H1 (cell line): ENCODE results near the gene XKR7. TPM values are rescaled to one million over a fixed set of nuclear protein-coding genes. Genes with fewer than 3 reads are reported as not detected.

Experiments used
- CTCF ChIA-PET: fragments of 300-600 bp; sonication (Branson Sonifier 250); formaldehyde crosslinking; loops from one replicate; lab custom pipeline; 2021; ENCODE audit not compliant: partially characterized antibody; lab: Charles Lee
- POLR2A ChIA-PET: fragments of 300-600 bp; sonication (Branson Sonifier 250); formaldehyde crosslinking; loops from one replicate; lab custom pipeline; 2021; ENCODE audit warnings: inconsistent platforms; ENCODE audit not compliant: partially characterized antibody; lab: Charles Lee
- DNase-seq, 2 experiments: peaks; one replicate each; pipeline versions ENCODE4 v3.0.0 to v3.0.0-alpha.2; 2010 to 2022; ENCODE audit warnings: low spot score in 2 of 2, low read depth in 1 of 2, mixed read lengths in 1 of 2
- FAIRE-seq: peaks from 2 replicates; lab custom pipeline; 2011; peaks lifted over from hg19 to GRCh38; lab: Jason Lieb, UNC
- H2AFZ ChIP-seq: 2 replicates; pipeline ENCODE4 v1.8.1; 2012; ENCODE audit warnings: low read length, inconsistent platforms
- H2AK5ac ChIP-seq: 2 replicates; pipeline ENCODE4 v1.6.1; 2013; ENCODE audit warnings: low read depth, low read length
- H2BK120ac ChIP-seq: replicated peaks from 2 replicates; pipeline ENCODE3; 2013; ENCODE audit warnings: low read depth, low read length, inconsistent platforms
- H2BK12ac ChIP-seq: 2 replicates; pipeline ENCODE4 v1.6.1; 2013; ENCODE audit warnings: low read depth, low read length
- H2BK15ac ChIP-seq: 2 replicates; pipeline ENCODE4 v1.6.1; 2013; ENCODE audit warnings: low read length
- H2BK20ac ChIP-seq: 2 replicates; pipeline ENCODE4 v1.6.1; 2013; ENCODE audit warnings: low read length
- H2BK5ac ChIP-seq: 2 replicates; pipeline ENCODE4 v1.6.1; 2013; ENCODE audit warnings: low read depth, low read length
- H3K14ac ChIP-seq: 2 replicates; pipeline ENCODE4 v1.6.1; 2013; ENCODE audit warnings: inconsistent platforms; ENCODE audit not compliant: insufficient read length
- H3K18ac ChIP-seq: 2 replicates; pipeline ENCODE4 v1.6.1; 2013; ENCODE audit warnings: low read length; ENCODE audit errors: extremely low read depth
- H3K23ac ChIP-seq: 2 replicates; pipeline ENCODE4 v1.6.1; 2013; ENCODE audit warnings: inconsistent platforms; ENCODE audit not compliant: insufficient read length
- H3K23me2 ChIP-seq: 2 replicates; pipeline ENCODE4 v1.6.1; 2013; ENCODE audit warnings: low read depth, low read length
- H3K27ac ChIP-seq: 2 replicates; pipeline ENCODE4 v1.6.1; 2011; ENCODE audit warnings: low read depth, low read length, inconsistent platforms
- H3K27me3 ChIP-seq, 4 experiments: replicated peaks in 1 of 4; 1 replicate in 1 of 4; 2 replicates in 3 of 4; pipeline versions ENCODE4 v1.6.1 to v1.8.1; 2011 to 2013; ENCODE audit warnings: low read length in 3 of 4, mild to moderate bottlenecking in 3 of 4, inconsistent platforms in 2 of 4, mixed read lengths in 2 of 4, moderate library complexity in 1 of 4; ENCODE audit not compliant: control insufficient read depth in 3 of 4, insufficient read depth in 3 of 4; ENCODE audit errors: extremely low read depth in 1 of 4
- H3K36me3 ChIP-seq, 4 experiments: 2 replicates each; pipeline versions ENCODE4 v1.6.1 to v1.8.1; 2011 to 2013; ENCODE audit warnings: mild to moderate bottlenecking in 4 of 4, low read length in 3 of 4, moderate library complexity in 2 of 4, control low read depth in 1 of 4, inconsistent platforms in 1 of 4; ENCODE audit not compliant: insufficient read depth in 4 of 4, control insufficient read depth in 2 of 4
- H3K4ac ChIP-seq: replicated peaks from 2 replicates; pipeline ENCODE3; 2013; ENCODE audit warnings: low read length, low read depth, mixed read lengths, inconsistent platforms; ENCODE audit not compliant: insufficient read length
- H3K4me1 ChIP-seq, 4 experiments: replicated peaks in 1 of 4; 1 replicate in 1 of 4; 2 replicates in 3 of 4; pipeline versions ENCODE4 v1.6.1 to v1.8.1; 2011 to 2013; ENCODE audit warnings: low read length in 3 of 4, inconsistent platforms in 2 of 4, mixed read lengths in 1 of 4; ENCODE audit not compliant: insufficient read depth in 4 of 4, control insufficient read depth in 3 of 4
- H3K4me2 ChIP-seq, 2 experiments: 2 replicates each; pipeline versions ENCODE4 v1.6.1 to v1.8.1; 2011 to 2013; ENCODE audit warnings: low read depth in 2 of 2, low read length in 2 of 2, control low read depth in 1 of 2, inconsistent platforms in 1 of 2, mild to moderate bottlenecking in 1 of 2; ENCODE audit not compliant: insufficient read depth in 1 of 2
- H3K4me3 ChIP-seq, 4 experiments: fragments of 200-600, 300-600 bp in 1 of 4; sonication (generic), shearing (Covaris generic), sonication (Bioruptor Twin) in 1 of 4; 2 replicates each; pipeline versions ENCODE4 v1.5.1 to v1.8.1; 2011 to 2016; ENCODE audit warnings: low read length in 4 of 4, low read depth in 3 of 4, control low read depth in 2 of 4, inconsistent platforms in 2 of 4, mild to moderate bottlenecking in 2 of 4, mixed read lengths in 1 of 4, moderate library complexity in 1 of 4; ENCODE audit not compliant: insufficient read depth in 2 of 4; ENCODE audit errors: extremely low read depth in 1 of 4
- H3K56ac ChIP-seq: replicated peaks from 2 replicates; pipeline ENCODE3; 2013; ENCODE audit warnings: low read depth, mild to moderate bottlenecking, mixed read lengths, low read length, inconsistent platforms; ENCODE audit not compliant: insufficient read length
- H3K79me1 ChIP-seq: 2 replicates; pipeline ENCODE4 v1.6.1; 2013; ENCODE audit warnings: low read depth, low read length, control low read depth
- H3K79me2 ChIP-seq, 2 experiments: 2 replicates each; pipeline versions ENCODE4 v1.6.1 to v1.8.1; 2012 to 2013; ENCODE audit warnings: low read length in 2 of 2, mild to moderate bottlenecking in 2 of 2, inconsistent platforms in 1 of 2; ENCODE audit not compliant: insufficient read depth in 2 of 2, control insufficient read depth in 1 of 2
- H3K9ac ChIP-seq, 4 experiments: replicated peaks in 1 of 4; 1 replicate in 1 of 4; 2 replicates in 3 of 4; pipeline versions ENCODE4 v1.6.1 to v1.8.1; 2011 to 2013; ENCODE audit warnings: low read depth in 3 of 4, low read length in 3 of 4, control low read depth in 2 of 4, mild to moderate bottlenecking in 2 of 4, moderate library complexity in 2 of 4, inconsistent platforms in 1 of 4; ENCODE audit errors: extremely low read depth in 1 of 4
- H3K9me3 ChIP-seq, 2 experiments: 2 replicates each; pipeline versions ENCODE4 v1.6.1 to v1.8.1; 2012 to 2013; ENCODE audit warnings: mild to moderate bottlenecking in 2 of 2, moderate library complexity in 2 of 2, control low read depth in 1 of 2, inconsistent platforms in 1 of 2, low read depth in 1 of 2, low read length in 1 of 2, mixed read lengths in 1 of 2; ENCODE audit not compliant: insufficient read depth in 2 of 2
- H4K20me1 ChIP-seq, 2 experiments: replicated peaks in 1 of 2; 2 replicates each; pipeline versions ENCODE3 to v1.8.1; 2011 to 2013; ENCODE audit warnings: inconsistent platforms in 2 of 2, low read length in 2 of 2, mild to moderate bottlenecking in 1 of 2; ENCODE audit not compliant: insufficient read depth in 2 of 2, control insufficient read depth in 1 of 2
- H4K5ac ChIP-seq: 2 replicates; pipeline ENCODE4 v1.6.1; 2013; ENCODE audit warnings: low read length, low read depth, mixed read lengths, inconsistent platforms; ENCODE audit not compliant: insufficient read length
- H4K8ac ChIP-seq: 2 replicates; pipeline ENCODE4 v1.8.0; 2013; ENCODE audit warnings: mild to moderate bottlenecking, moderate library complexity, low read length, inconsistent platforms; ENCODE audit not compliant: insufficient read depth; ENCODE audit errors: extremely low read depth
- H4K91ac ChIP-seq: replicated peaks from 2 replicates; pipeline ENCODE3; 2013; ENCODE audit warnings: low read length, mixed read lengths, inconsistent platforms; ENCODE audit not compliant: insufficient read length
- BACH1 ChIP-seq: IDR thresholded peaks from 2 replicates; pipeline ENCODE4 v1.6.1; 2012; ENCODE audit warnings: low read length, improper control_type of control experiment
- BCL11A ChIP-seq, 2 experiments: IDR thresholded peaks; one replicate each; pipeline ENCODE4 v1.6.1; 2011; ENCODE audit warnings: low read depth in 2 of 2, low read length in 2 of 2, mild to moderate bottlenecking in 2 of 2
- EGR1 ChIP-seq: IDR thresholded peaks from 2 replicates; pipeline ENCODE4 v1.6.1; 2011; ENCODE audit warnings: low read depth, low read length, borderline replicate concordance
- RXRA ChIP-seq: IDR thresholded peaks from 2 replicates; pipeline ENCODE4 v1.6.1; 2011; ENCODE audit warnings: low read depth, mild to moderate bottlenecking, low read length, moderate library complexity; ENCODE audit not compliant: insufficient read depth
- SIRT6 ChIP-seq: IDR thresholded peaks from one replicate; pipeline ENCODE4 v1.7.1; 2012; ENCODE audit warnings: low read length, inconsistent platforms
- WGBS, 2 experiments: shearing (Covaris generic) in 1 of 2; methylation state at CpG; one replicate each; pipeline versions ENCODE4 v1.1.6 to v1.1.7; 2013 to 2015; ENCODE audit warnings: low lambda C conversion rate in 2 of 2, mixed read lengths in 2 of 2, inconsistent platforms in 1 of 2, low coverage in 1 of 2, missing lambda C conversion rate in 1 of 2; ENCODE audit not compliant: insufficient replicate concordance in 2 of 2, insufficient coverage in 1 of 2, insufficient read length in 1 of 2; ENCODE audit errors: extremely low coverage in 1 of 2, missing lambda C conversion rate in 1 of 2; 5-methylcytosine and 5-hydroxymethylcytosine counted together
- polyA plus RNA-seq, 7 experiments: library from polyadenylated mRNA; depleted of rRNA in 3 of 7; stranded (reverse) in 5 of 7; unstranded in 2 of 7; fragments of >200 nt in 5 of 7; fragments of 200-250 nt in 2 of 7; gene quantifications; 1 replicate in 5 of 7; 2 replicates in 1 of 7; 4 replicates in 1 of 7; pipeline versions ENCODE4 v1.2.1 to v1.2.3, GENCODE V29; 2011 to 2013; ENCODE audit warnings: missing spikeins in 2 of 7, mixed read lengths in 2 of 7
- total RNA-seq: library from RNA; stranded (reverse); fragmentation: NEBNext Ultra II Directional; extraction: Animal tissue kit (Norgen Biotek cat#: 25700); gene quantifications from 2 replicates; pipeline ENCODE4 v1.2.1, GENCODE V29; 2021

The XKR7 gene
- total and polyA plus RNA-seq, 2 of the 8 experiments (the other 6 are each of a cell fraction or from before 2014, with no cell fraction given): 1.8 to 2.4 TPM

GRCh38 chr20:31937820-31938219 lies 30.1 kb upstream of the XKR7 start:
- H2BK12ac ChIP-seq: no peak overlapping the region
- no peak overlapping the region for H4K8ac ChIP-seq
- H3K9me3 ChIP-seq: no peaks in the 10 kb centered on the region
- no peaks in the 10 kb centered on the region for H3K36me3 ChIP-seq
- peaks cover 0 to 8% (median 4%) of the 10 kb centered on the region in 4 experiments; a peak in 6 of 7 replicates for H3K4me1 ChIP-seq
- no peak overlapping the region for H3K18ac ChIP-seq
- H3K23me2 ChIP-seq: no peaks in the 10 kb centered on the region
- H3K27ac ChIP-seq: no peak overlapping the region
- H4K5ac ChIP-seq: no peak overlapping the region
- no peaks in the 10 kb centered on the region for H4K20me1 ChIP-seq
- CTCF ChIA-PET: interaction anchor here (1.7 to 6.5 kb wide), 4 partner anchors 11 to 93 kb away, joined by 7 to 71 read pairs (median 34); partner anchors contain the start of gene PDRG1
- DNase-seq (no peak), FAIRE-seq (no peak)
- no peak overlapping the region for H3K56ac ChIP-seq
- H3K27me3 ChIP-seq: peaks cover 2 to 12% (median 6%) of the 10 kb centered on the region in 4 experiments; a peak in 4 of 7 replicates
- H2BK120ac ChIP-seq: no peak overlapping the region
- H2BK5ac ChIP-seq: no peak overlapping the region
- H3K4me3 ChIP-seq: no peak overlapping the region
- no peak overlapping the region for H2AFZ ChIP-seq
- H3K79me1 ChIP-seq: no peaks in the 10 kb centered on the region
- H2AK5ac ChIP-seq: no peak overlapping the region
- H3K79me2 ChIP-seq: no peaks in the 10 kb centered on the region
- H4K91ac ChIP-seq: no peak overlapping the region
- no peak overlapping the region for H3K4me2 ChIP-seq
- WGBS, 2 experiments: 91% methylated on average over 1 of the region's 1 CpG; no CpG with 5 or more reads in 1 of the 2 experiments
- no peak overlapping the region for H3K14ac ChIP-seq
- H2BK20ac ChIP-seq: no peak overlapping the region
- no peak overlapping the region for H3K4ac ChIP-seq
- H2BK15ac ChIP-seq: no peak overlapping the region
- no peak overlapping the region for H3K9ac ChIP-seq
- TF ChIP-seq BACH1 (no peak), RXRA (no peak), EGR1 (peak; percentile 27; the same call in 1 of the 2 replicates), BCL11A (IDR thresholded peaks at IDR 0.05; ENCODE audit: low read depth in 2 of 2, low read length in 2 of 2) (no peak), SIRT6 (no peak)
- no peak overlapping the region for H3K23ac ChIP-seq
- POLR2A ChIA-PET: interaction anchor here (0.9 to 1.3 kb wide), 3 partner anchors 14 to 80 kb away, joined by 3 to 6 read pairs (median 3); partner anchors contain the start of gene PDRG1
